ENCODE measurements around the gene HIGD2B.

GRCh38 chr15:72676838-72677237 is 9.1 kb downstream of the HIGD2B start:
- no peak for TF ChIP-seq EZH2 (IDR thresholded peaks at IDR 0.05; ENCODE audit: insufficient read depth, poor library complexity, severe bottlenecking)
- no peak for TF ChIP-seq EZH2phosphoT487 (IDR thresholded peaks at IDR 0.05; ENCODE audit: insufficient read depth, low read depth)

Measured in GM23248 (cell line).